Measurements from ENCODE around the gene FGFR3.

Gene FGFR3

DNA sequence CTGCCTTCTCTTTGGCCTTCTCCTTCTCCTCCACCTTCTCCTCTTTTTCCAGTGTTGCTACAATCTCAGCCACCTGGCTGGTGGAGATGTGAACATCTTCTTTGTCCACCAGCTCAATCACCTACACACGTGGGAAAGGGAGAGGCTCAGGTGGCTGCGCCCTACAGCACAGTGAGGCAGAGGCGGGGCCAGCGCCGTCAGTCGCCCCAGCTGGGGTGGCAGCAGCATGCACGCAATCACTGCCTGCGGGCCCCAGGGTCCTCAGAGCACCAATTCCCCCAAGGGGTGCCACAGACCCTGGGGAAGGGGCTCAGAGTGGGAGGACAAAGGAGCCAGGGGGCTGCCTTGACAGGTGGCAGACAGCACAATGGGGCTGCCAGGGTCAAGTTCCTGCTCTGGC is 21.4 kb downstream of the FGFR3 start:
- H3K4me3 ChIP-seq (ENCODE audit: control insufficient read depth, low read depth, low read length), result no peak overlapping the region
- no peak for DNase-seq (ENCODE audit: low read depth)
- TF ChIP-seq, protein P1, sequence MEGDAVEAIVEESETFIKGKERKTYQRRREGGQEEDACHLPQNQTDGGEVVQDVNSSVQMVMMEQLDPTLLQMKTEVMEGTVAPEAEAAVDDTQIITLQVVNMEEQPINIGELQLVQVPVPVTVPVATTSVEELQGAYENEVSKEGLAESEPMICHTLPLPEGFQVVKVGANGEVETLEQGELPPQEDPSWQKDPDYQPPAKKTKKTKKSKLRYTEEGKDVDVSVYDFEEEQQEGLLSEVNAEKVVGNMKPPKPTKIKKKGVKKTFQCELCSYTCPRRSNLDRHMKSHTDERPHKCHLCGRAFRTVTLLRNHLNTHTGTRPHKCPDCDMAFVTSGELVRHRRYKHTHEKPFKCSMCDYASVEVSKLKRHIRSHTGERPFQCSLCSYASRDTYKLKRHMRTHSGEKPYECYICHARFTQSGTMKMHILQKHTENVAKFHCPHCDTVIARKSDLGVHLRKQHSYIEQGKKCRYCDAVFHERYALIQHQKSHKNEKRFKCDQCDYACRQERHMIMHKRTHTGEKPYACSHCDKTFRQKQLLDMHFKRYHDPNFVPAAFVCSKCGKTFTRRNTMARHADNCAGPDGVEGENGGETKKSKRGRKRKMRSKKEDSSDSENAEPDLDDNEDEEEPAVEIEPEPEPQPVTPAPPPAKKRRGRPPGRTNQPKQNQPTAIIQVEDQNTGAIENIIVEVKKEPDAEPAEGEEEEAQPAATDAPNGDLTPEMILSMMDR (IDR thresholded peaks at IDR 0.05; ENCODE audit: control insufficient read depth, insufficient read depth, low read depth, low read length, missing control alignments), result no peak

DNA sequence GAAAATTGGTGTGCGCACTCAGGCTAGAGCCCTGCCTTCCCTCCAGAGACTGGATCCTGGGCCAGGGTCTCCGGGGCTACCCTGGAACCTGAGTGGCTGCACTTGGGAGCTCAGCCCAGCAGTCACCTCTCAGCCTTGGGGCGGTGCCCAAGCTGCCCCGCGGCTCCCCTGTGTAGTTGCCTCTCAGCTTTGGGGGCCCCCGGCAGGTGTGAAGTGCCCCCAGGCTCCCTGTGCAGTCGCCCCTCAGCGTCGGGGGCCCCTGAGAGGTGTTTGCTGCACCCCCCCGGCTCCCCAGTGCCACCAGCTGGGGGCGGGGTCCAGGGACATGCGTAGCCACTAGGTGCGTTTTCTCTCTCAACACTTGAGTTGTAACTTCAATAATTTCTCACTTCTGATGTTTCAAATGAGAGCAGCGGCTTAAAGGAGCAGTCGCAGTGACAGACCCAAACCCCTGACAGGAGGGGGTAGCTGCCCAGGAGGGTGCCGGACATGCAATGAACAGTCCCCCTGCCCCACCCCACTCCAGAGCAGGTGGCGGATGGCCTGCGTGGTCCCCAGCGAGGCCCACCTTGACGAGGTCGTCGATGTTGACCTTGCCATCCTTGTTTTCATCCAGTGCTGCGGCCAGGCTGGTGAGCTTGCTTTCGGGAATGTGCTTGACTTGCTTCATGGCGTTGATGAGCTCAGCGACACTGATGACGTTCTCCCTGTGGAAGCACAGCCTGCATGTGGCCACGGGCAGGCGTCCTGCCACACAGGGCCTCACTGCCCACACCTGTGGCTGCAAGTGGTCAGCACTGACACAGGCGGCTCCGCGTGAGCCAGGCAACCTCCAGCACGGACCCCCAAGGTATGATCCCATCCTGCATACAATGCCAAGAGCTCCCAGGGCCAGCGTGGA is 22.3 kb downstream of the FGFR3 start:
- TF ChIP-seq, protein P1 (IDR thresholded peaks at IDR 0.05; ENCODE audit: control insufficient read depth, insufficient read depth, low read depth, low read length, missing control alignments), result no peak
- no peak for DNase-seq (ENCODE audit: low read depth)
- no peak overlapping the region for H3K4me3 ChIP-seq (ENCODE audit: control insufficient read depth, low read depth, low read length)

DNA sequence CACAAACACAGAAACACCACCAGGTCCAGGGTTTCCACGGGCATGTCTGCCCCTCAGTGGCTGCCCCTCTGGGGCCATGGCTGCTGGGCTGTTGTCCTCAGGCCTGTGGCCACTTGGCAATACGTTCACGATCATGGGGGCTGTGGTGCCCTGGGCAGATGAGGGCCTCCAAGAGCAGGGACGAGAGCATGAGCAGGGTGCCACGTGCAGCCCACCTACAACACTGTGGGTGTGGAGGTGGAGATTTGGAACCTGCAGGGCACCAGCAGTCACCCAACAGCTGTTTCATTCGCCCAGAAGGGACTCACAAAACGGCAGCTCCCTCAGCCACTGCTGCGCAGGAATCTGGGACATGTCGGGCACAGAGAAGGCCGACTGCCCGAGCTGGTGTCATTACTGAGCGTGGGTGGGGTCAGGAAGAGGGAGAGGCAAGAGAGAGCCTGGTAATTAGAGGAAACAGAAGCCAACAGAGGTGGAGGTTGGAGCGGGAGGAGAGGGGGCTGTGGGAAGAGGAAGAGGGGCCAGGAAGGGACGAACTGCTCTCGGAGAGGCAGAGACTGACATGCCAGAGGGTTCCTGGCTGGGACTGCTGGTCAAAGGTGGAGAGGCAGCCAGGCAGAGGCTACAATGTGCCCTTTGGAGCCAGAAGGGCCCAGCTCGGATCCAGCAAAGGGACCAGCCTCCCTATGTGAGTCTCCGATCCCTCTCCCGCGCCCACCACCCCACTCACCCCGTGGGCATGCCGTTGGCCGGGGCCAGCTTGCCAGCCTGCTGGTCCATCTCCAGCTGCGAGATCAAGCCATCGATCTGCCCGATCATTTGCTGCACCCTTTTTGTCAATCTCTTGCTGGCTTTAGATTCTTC is 23.1 kb downstream of the FGFR3 start:
- DNase-seq (ENCODE audit: low read depth), result no peak
- TF ChIP-seq, protein P1 (IDR thresholded peaks at IDR 0.05; ENCODE audit: control insufficient read depth, insufficient read depth, low read depth, low read length, missing control alignments), result no peak

GRCh38 chr4:1819284-1819683 is 26.2 kb downstream of the FGFR3 start:
- TF ChIP-seq, protein P1 (IDR thresholded peaks at IDR 0.05; ENCODE audit: control insufficient read depth, insufficient read depth, low read depth, low read length, missing control alignments), result no peak
- DNase-seq (ENCODE audit: low read depth), result no peak

More for the DNA sequence above, 23.1 kb downstream of the FGFR3 start:
- H3K4me3 ChIP-seq (ENCODE audit: control insufficient read depth, low read depth, low read length), result no peak overlapping the region

GRCh38 chr4:1819816-1820215 is 26.7 kb downstream of the FGFR3 start:
- no peak overlapping the region for H3K4me3 ChIP-seq (ENCODE audit: control insufficient read depth, low read depth, low read length)
- TF ChIP-seq, protein P1 (IDR thresholded peaks at IDR 0.05; ENCODE audit: control insufficient read depth, insufficient read depth, low read depth, low read length, missing control alignments), result no peak
- no peak for DNase-seq (ENCODE audit: low read depth)

More at GRCh38 chr4:1819284-1819683, 26.2 kb downstream of the FGFR3 start:
- no peak overlapping the region for H3K4me3 ChIP-seq (ENCODE audit: control insufficient read depth, low read depth, low read length)

- TF ChIP-seq, protein P1 (IDR thresholded peaks at IDR 0.05; ENCODE audit: control insufficient read depth, insufficient read depth, low read depth, low read length, missing control alignments), result no peak
- no peak overlapping the region for H3K4me3 ChIP-seq (ENCODE audit: control insufficient read depth, low read depth, low read length)
- no peak for DNase-seq (ENCODE audit: low read depth)
Measured at GRCh38 chr4:1821679-1822567, 28.8 kb downstream of the FGFR3 start.

Measured in AG09309 (cell line).